OCI-LY7 (cell line): ENCODE results near the gene FITM1.

Experiments
- EZH2phosphoT487 ChIP-seq: fragments of 200-600 bp; sonication (generic); IDR thresholded peaks from 2 replicates; pipeline ENCODE4 v1.6.1; 2018; ENCODE audit warnings: low read depth, borderline replicate concordance, mild to moderate bottlenecking, mixed run types, antibody characterized with exemption, low read length, moderate library complexity, mixed read lengths
- TF ChIP-seq, protein P1 (sequence below): fragments of 200-600 bp; sonication (generic); conservative IDR thresholded peaks from 2 replicates; pipeline ENCODE4 v1.5.1; 2014; ENCODE audit warnings: mild to moderate bottlenecking, antibody characterized with exemption, low read length, moderate library complexity, mixed read lengths

DNA sequence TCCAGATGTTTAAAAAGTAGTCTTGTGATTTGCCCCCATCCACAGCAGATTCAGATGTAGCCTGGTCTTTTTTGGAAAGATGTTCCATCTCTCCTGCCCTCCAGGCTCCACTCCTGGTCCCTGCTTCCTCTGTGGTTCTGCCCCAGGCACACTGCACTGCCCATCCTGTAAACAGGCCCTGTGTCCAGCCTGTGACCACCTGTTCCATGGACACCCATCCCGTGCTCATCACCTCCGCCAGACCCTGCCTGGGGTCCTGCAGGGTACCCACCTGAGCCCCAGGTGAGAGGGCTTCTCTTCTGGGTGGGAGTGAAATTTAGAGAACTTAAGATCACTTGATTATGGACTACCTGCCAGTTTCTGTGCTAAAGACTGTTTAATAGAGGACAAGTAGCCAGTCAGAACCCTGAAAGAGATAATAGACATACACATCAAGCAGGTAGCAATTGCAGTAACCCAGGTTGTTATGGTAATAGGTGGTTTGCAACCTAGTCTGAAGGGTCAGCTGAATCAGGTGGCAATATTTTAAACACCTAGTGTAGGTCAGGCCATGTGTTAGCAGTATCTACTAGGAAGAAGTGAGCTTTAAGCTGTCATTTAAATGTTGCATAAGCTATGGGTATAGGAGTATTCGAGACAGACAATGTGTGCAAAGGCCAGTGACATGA lies 19.0 kb downstream of the FITM1 start:
- TF ChIP-seq, protein P1, sequence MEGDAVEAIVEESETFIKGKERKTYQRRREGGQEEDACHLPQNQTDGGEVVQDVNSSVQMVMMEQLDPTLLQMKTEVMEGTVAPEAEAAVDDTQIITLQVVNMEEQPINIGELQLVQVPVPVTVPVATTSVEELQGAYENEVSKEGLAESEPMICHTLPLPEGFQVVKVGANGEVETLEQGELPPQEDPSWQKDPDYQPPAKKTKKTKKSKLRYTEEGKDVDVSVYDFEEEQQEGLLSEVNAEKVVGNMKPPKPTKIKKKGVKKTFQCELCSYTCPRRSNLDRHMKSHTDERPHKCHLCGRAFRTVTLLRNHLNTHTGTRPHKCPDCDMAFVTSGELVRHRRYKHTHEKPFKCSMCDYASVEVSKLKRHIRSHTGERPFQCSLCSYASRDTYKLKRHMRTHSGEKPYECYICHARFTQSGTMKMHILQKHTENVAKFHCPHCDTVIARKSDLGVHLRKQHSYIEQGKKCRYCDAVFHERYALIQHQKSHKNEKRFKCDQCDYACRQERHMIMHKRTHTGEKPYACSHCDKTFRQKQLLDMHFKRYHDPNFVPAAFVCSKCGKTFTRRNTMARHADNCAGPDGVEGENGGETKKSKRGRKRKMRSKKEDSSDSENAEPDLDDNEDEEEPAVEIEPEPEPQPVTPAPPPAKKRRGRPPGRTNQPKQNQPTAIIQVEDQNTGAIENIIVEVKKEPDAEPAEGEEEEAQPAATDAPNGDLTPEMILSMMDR: no peak
- no peak for TF ChIP-seq EZH2phosphoT487
